HG03521 (cell line): ENCODE measurements around the gene TP73.
A peak's percentile ranks its signal among the peaks of the same experiment; 100 is the strongest.

Experiments
- ATAC-seq: cut with Tn5 transposase; IDR thresholded peaks from one replicate; pipeline ENCODE4 v1.9.1; 2021; ENCODE audit warnings: mild to moderate bottlenecking, moderate library complexity; ENCODE audit not compliant: unreplicated experiment

The TP73 gene

DNA sequence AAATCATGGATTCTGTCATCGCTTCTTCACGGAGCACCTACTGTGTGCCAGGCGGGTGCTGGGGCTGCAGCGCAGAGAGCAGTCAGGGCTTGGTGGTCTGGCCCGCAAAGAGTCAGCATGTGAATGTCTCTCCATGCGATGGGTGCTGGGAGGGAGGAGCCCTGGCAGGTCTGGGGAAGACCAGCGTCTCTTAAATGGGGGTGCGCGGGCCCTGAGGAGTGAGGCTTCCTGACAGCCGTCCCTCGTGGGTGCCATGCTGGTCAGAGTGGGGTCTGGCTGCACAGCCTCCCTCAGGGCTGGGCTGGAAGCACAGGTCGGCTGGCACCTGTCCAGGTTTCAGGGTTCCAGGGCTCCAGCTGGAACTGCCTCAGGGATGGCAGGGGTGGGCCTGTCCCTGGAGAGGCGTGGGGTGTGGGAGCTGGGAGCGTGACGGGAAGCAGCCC, 18.5 kb downstream of the TP73 start:
- no peak for ATAC-seq

DNA sequence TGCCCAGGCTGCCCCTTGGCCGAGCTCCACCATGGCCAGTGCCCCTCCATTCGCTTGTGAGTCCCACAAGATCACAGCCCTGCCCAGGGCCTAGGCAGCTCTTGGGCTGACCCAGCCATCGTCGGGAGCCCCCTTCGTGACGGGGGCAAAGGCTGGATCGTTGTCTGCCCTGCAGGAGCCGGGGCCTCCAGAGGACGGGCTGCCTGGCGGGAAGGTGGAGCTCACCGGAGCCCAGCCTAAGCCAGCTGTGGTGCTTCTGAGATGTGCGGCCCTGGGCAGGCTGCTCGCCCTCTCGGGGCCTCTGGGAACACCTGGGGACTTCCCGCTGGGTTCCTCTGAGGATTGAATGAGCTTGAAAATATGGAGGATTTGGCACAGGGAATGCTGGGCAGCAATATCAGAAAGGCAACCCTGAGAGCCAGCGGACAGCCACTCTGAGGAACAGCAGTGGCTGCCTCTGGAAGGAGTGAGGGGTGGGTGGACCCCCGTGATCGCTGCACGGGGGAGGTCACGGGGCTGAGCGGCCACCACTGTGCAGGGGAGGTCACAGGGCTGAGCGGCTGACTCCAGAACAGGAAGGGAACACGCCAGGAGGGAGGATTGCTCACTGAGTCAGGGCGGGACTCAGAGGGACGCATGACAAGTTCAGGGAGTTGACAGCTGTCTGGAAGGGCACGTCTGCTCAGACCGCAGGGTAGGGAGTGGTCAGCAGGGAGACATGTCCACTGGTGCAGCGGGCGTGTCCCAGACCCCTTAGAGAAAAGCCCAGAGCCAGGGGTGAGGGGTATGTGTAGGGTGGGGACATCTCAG, 19.3 kb downstream of the TP73 start:
- ATAC-seq = no peak

DNA sequence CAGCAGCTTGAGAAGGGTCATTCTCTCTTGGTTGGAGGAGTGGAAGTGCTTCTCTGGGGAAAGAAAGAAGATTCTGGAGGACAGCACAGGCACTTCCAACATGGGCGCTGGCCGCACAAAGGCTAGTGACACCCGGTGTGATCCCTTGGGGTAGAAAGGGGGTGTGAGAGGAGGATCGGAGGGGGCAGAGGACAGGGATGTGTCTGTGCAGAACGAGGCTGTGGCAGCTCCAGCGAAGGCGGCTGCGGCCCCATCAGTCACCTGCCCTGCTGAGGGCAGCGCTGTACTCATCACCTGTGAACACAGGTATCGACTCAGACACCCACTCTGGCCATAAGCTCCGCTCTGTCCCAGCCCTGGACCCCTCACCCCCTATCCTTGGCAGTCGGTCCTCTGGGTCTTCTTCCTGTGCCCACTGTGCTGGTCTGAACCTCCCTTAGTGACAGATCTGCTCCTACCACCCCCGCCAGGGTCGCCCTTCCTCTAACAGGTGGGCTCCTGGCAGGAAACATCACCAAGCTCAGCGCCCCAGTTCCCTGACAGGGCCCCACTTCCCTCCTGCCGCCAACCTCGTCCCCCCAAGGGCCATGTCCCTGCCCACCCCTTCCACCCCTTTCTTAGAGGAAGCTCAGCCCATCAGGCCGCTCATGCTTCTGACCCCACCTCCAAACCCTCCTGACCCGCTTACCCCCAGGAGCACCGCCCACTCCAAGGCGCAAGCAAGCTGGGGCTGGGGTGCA, 20.1 kb downstream of the TP73 start:
- ATAC-seq = no peak

DNA sequence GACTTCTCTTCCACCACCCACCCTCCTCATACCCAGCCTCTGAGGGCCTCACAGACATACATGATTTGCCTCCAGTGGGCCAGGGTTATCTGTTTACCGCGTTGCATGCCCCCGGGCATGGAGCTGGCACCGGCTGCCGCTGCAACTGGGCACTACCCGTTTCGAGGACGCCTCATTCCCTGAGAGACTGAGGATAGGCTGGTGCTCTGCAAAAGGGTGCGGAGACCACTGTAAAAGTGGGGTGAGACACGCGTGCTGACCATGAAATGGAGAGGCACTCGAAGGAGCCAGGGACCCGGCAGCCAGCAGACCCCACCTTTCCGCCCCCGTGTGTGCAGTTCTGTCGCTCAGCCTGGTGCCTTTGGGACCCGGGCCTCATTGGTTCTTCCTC, 20.6 kb downstream of the TP73 start:
- ATAC-seq = no peak

DNA sequence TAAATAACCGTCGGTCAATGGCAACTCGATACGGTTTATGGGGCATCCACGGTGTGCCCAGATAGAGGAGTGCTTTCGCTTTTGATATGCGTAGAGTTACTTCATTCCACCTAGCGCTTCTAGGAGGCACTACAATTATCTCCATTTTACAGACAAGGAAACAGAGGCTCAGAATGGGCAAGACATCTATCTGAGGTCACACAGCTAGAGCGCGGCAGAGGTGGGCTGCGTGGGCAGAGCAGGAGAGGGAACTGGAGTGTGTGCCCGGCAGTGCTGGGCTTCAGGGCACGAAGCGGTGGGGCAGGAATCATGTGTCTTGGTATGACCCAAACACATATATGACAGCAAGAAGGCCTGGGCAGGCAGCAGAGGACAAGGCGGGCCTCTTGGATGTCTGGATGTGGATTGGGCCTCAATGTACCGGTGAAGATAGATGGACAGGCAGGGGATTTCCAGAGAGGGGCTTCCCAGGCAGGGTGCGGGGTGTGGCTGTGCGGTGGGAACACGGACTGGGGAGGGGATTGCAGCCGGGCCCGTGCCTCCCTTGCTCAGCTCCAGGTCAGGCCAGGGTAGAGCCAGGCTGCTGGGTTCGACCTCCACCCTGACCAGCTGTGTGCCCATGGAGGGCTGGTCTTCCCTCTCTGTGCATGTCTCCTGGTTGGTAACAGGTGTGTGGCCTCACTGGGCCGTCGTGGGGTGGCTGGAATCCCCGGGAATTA, 21.2 kb downstream of the TP73 start:
- ATAC-seq = no peak

DNA sequence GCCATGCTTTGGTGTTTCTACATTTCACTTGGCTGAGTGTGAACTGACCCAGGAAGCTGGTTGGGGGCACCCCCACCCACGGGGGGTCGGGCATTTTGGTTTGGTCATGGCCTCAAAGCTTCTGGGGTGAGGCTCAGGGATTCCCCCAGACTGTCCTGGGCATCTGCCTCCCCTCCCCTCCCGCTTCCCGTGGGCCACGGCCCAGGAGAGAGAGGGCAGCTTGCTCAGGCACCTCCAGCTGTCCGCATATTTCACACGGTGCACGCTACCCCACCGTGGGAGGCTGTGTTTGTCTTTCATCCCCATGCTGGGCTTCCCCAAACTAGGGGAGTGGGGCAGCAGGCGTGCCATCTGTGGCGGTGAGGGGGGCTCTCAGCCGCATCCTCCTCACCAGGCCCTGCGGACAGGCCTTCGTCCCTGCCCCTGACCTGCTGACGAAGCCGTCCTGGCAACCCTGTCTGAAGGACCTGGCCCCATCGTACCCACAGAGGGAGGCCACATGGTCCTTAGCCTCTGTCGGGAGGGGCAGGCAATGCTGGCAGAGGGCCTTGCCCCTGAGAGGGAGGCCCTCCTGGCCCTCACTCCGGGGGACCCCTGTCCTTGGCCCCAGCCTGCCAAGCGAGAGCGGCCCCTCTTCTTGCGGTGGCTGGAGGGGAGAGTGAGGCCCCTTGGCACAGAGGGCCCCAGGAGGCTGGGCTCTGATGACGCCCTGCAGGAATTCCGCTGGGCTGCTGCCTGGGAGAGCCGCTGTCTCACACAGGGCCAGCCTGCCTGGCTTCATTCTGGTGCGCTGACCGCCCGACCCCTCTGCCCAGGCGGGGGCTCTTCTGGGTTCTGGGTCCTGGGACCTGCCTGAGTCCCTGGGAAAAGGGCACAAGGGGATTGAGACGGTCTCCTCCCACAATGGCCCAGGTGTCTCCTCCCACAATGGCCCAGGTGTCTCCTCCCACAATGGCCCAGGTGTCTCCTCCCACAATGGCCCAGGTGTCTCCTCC, 22.1 kb downstream of the TP73 start:
- no peak for ATAC-seq

DNA sequence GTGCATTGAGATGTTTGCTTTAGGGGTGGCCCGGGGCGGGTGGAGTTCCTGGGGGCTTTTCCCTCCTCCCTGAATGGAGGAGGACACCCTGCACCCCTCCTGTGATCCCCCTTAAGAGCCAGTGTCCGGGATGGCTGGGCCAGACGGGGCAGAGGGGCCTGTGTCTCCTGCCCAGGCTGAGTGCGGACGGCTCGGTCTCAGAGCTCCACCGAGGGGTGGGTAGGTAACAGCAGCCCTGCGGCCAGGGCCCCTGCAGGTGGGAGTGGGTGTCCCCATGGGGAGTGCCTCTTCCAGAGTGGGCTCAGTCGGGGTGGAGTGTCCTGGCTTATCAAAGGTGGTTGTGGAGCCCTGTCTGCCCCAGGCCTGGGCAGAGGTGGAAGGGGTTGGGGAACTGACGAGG, 23.1 kb downstream of the TP73 start:
- no peak for ATAC-seq

DNA sequence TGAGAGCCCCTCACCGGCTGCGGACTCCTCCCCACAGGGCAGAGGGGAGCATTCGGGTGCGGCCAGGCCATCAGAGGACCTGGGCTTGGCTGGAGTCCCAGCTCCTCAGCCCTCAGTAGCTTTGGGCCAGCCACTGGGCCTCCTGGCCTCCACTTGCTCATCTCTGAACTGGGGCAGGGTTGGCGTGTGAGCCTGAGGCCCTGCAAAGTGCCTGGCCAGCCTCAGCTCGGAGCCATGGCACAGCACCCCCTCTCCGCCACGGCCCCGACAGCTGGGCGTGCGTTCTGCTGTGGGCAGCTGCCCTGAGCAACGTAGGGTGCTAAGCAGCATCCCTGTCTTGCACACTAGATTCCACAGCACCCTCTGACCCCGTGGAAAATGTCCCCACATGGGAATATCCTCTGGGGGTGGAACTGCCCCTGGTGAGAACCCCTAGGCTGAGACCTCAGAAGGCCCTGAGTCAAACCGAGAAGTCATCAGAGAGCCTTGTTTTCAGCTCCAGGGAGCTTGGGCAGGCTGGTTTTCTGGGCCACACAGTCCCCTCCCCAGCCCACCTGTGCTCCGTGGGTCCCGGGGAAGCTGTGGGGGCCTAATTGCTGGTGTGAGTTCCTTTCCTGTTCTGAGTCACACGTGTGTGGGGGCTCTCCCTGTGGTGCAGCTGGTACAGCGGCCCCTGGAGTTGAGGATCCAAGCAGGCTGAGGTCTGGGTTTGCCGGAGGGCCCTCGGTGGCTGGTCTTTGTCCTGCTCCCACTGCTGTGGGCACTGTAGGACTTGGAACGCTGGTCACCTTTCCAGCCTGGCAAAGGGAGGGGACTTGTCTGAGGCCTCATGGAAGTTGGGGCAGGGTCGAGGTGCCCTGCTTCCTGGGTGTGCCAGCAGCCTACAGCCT, 24.5 kb downstream of the TP73 start:
- ATAC-seq = peak; percentile 55

DNA sequence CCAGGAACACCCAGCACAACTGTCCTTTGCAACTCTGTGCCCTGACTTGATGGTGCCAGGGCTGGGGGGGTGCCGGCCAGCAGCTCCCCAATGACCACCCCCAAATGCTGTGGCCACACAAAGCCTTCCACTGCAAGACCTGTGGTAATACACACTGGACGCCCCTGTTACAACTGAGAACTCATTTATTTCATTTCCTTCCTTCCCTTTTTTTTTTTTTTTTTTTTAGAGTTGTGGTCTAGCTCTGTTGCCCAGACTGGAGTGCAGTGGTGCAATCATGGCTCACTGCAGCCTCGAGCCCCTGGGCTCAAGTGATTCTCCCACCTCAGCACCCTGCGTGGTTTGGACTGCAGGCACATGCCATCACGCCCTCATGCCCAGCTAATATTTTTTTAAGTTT, 25.2 kb downstream of the TP73 start:
- no peak for ATAC-seq

DNA sequence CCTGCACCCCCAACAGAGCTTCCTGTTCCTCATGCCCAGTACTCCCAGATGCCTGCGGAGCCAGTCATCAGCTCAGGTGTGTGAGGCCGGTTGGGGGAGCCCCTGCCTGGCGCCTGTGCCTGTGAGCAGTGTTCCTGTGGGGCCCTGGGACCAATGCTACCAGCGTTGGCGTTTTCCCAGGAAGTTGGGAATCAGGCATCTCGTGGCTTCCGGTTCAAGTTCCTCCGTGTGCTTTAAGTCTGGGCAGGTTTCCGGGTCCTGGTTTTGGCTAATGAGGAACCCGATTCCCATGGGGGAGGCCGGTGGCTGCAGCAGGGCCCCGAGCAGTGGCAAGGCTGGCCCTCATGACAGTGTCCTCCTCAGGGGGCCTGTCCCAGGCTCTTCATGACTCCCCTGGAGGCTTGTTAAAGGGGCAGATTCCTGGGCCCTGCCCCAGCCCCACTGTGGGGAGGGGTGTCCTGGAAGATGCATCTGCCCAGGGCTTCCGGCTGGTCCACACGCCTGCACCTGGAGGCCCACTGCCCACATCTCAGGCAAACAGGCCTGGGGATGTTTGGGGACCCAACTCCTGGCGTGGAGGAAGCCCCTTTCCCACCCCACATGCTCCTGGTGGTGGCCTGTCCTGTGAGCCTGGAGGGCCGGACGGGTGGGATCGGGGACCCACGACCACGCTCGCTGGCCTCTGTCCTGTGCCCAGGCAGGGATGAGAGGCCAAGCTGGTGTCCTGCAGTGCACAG, 26.2 kb downstream of the TP73 start:
- no peak for ATAC-seq

DNA sequence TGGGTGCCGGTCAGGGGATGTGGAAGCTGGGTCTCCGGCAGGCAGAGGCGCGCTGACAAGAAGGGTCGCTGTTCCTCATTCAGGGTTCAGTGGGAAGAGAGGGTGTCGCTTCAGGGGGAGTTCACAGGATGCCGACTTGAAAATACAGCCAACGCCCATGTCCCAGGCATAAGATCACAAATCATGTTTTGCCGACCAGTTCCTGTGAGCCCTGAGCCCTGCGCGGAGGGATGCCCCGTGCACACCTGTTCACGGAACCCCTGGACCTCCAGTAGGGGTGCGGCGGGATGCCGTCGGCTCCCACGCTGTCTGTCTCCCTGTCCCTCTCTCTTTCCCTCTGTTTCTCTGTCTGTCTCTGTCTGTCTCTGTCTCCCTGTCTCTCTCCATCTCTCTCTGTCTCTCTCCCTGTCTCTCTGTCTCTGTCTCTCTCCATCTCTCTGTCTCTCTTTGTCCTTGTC, 26.8 kb downstream of the TP73 start:
- no peak for ATAC-seq

DNA sequence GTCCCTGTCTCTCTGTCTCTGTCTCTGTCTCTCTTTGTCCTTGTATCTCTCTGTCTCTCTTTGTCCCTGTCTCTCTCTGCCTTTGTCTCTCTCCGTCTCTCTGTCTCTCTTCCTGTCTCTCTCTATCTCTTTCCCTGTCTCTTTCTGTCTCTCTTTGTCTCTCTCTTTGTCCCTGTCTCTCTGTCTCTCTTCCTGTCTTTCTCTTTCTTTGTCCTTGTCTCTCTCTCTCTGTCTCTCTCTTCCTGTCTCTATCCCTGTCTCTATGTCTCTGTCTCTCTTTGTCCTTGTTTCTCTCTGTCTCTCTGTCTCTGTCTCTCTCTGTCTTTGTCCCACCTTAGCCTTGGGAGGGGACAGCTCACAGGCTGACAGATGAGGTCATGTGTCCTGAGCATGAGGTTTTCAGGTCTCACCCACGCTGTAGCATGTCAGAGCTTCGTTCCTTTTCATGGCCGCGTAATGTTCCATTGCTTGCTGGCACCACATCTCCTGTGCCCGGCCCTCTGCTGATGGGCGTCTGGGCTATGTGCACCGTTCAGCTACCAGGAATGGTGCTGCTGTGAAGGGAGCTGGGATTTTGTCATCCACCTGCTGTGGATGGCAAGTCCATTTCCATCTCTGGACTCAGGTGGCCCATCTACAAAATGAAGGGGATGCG, 27.6 kb downstream of the TP73 start:
- no peak for ATAC-seq

DNA sequence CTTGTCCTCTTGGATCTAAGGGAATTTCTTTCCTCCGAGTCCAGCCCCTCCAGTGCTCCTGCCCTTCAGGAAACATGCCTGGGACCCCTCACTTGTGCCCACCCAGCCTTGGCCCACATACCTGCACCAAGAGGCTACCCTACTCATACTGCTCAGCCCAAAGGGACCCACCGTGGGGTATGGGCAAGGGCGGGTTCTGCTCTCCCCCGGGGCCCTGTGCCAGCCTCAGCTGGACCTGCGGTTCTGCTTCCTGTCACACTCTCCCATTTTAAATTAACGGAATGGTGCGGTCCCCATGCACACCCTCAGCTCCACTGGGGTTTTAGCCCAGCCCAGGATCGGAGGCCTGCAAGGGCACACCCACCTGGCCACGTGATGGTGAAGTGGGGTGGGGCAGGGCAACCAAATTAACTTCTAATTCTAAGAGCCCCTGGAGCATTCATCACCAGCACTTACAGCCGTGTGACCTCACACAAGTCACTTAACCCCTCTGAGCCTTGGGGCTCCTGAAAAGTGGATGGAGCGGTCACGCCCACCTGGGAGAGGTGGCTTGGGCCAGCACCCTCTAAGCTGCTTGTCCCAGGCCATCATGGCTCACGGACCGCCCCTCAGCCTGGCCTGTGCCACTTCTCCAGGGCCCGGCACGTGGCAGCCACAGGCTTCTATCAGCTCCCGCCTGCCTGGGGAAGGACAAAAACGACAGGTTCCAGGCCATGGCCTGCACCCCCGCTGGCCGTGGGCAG, 28.3 kb downstream of the TP73 start:
- ATAC-seq = no peak

DNA sequence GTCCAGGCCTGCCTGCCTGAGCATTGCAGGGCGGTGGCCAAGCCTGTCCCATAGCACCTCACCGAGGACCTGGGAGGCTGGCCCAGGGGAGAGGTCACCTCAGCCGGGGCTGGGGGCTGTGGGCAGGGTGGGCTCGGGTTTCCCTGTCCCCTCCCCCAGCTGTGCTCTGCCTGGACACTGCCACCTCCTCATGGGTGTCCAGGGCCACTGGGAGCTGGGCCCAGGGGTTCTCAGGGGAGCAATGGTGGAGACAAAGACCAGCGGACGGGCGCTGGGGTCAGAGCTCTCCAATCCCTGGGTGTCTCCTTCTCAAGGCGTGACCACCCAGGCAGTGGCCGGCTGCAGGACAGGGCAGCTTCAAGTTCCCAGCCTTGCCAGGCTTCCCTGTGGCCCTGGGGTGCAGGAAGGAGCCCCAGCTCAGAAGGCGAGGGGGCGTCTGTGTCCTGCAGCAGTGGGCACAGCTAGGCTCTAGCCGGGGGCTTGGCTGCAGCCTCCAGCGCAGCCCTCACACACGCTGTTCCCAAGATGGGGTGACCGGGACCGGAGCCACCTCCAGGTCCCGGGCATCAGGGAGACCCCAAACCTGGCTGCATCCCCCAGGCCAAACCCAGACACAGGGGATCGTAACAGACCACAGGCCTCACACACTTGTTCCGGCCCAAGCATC, 29.0 kb downstream of the TP73 start:
- ATAC-seq = no peak

DNA sequence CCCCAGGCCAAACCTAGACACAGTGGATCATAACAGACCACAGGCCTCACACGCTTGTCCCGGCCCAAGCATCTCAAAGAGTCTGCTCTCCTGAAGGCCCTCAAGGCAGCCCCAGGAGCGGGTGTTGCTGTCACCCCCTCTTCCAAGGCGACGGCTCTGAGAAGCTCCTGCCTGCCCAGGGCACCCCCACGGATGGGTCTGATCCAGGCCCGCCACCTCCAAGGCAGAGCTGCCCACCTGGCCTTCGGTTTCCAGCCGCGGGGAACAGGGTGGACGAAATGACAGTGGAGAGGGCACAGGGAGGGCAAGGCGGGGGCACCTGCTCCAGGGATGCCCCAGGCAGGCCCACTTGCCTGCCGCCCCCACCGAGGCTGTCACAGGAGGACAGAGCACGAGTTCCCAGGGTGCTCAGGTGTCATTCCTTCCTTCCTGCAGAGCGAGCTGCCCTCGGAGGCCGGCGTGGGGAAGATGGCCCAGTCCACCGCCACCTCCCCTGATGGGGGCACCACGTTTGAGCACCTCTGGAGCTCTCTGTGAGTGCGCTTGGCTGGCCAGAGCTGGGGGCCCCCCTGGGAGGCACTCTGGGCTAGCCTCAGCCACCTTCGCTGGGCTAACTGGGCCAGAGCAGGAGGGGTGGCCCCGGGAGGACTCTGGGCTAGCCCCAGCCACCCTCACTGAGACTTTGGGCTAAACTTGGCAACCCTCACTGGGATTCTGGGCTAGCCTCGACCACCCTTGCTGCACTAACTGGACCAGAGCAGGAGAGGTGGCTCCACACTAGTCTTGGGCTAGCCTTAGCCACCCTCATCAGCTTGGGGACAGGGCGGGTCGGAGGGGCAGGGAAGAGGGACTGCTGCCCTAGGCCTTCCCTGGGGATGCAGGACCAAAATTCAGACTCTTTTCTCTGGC, 29.8 kb downstream of the TP73 start:
- no peak for ATAC-seq

DNA sequence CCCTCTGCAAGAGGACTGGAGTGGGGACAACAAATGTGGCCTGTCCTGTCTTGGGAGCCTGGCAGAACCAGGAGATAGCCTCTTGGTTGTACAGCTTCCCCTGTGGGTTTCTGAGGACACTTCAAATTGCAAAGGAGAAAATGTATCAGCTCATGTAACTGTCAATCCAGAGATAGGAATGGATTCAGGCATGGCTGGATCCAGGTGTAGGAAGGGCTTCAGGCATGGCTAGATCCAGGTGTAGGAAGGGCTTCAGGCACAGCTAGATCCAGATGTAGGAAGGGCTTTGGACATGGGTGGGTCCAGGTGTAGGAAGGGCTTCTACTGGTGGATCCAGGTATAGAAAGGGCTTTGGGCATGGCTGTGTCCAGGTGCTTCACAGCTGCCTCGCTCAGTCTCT, 30.9 kb downstream of the TP73 start:
- ATAC-seq = no peak
